ENCODE measurements around the gene CLEC7A.

GRCh38 chr12:10101648-10102220, 28.3 kb downstream of the CLEC7A start:
- no peak for TF ChIP-seq BHLHE40 (IDR thresholded peaks at IDR 0.05; ENCODE audit: borderline replicate concordance)
- TF ChIP-seq FOXK2 (IDR thresholded peaks at IDR 0.05), result no peak
- TF ChIP-seq HDGF (IDR thresholded peaks at IDR 0.05; ENCODE audit: borderline replicate concordance), result no peak
- no peak for TF ChIP-seq ZNF384 (IDR thresholded peaks at IDR 0.05)
- no peak for TF ChIP-seq TARDBP (IDR thresholded peaks at IDR 0.05)
- no peak for TF ChIP-seq ELF4 (IDR thresholded peaks at IDR 0.05)
- no peak for TF ChIP-seq SP1 (IDR thresholded peaks at IDR 0.05)
